KMS-11 (cell line): ENCODE data around the gene CASKIN2.

ENCODE experiments used
- H2AFZ ChIP-seq: fragments of 200-600 bp; sonication (generic); 2 replicates; pipeline ENCODE4 v1.6.1; 2016; ENCODE audit warnings: antibody characterized with exemption, mixed run types, low read depth
- H3K27ac ChIP-seq: fragments of 200-600 bp; sonication (generic); 2 replicates; pipeline ENCODE4 v1.6.1; 2016; ENCODE audit warnings: mild to moderate bottlenecking, mixed run types
- H3K27me3 ChIP-seq: fragments of 200-600 bp; sonication (generic); 2 replicates; pipeline ENCODE4 v1.6.1; 2017; ENCODE audit warnings: mild to moderate bottlenecking, low read depth, mixed run types, moderate library complexity; ENCODE audit not compliant: insufficient read depth
- H3K36me3 ChIP-seq: fragments of 200-600 bp; sonication (generic); 2 replicates; pipeline ENCODE4 v1.6.1; 2017; ENCODE audit warnings: mild to moderate bottlenecking, mixed run types; ENCODE audit not compliant: insufficient read depth
- H3K4me1 ChIP-seq: fragments of 200-600 bp; sonication (generic); 2 replicates; pipeline ENCODE4 v1.6.1; 2016; ENCODE audit warnings: mild to moderate bottlenecking, low read depth, mixed run types; ENCODE audit not compliant: poor library complexity, severe bottlenecking
- H3K4me2 ChIP-seq: fragments of 200-600 bp; sonication (generic); 2 replicates; pipeline ENCODE4 v1.7.0; 2016; ENCODE audit warnings: mild to moderate bottlenecking, mixed run types
- H3K4me3 ChIP-seq: fragments of 200-600 bp; sonication (generic); IDR thresholded peaks from 2 replicates; pipeline ENCODE4 v1.6.1; 2017; ENCODE audit warnings: low read depth, low read length, mixed read lengths; ENCODE audit not compliant: insufficient read depth
- H3K79me2 ChIP-seq: fragments of 200-600 bp; sonication (generic); 2 replicates; pipeline ENCODE4 v1.6.1; 2016; ENCODE audit warnings: low read depth, mixed run types; ENCODE audit not compliant: insufficient read depth
- H3K9ac ChIP-seq: fragments of 200-600 bp; sonication (generic); 2 replicates; pipeline ENCODE4 v1.6.1; 2016; ENCODE audit warnings: mild to moderate bottlenecking, mixed run types
- H4K20me1 ChIP-seq: fragments of 200-600 bp; sonication (generic); 2 replicates; pipeline ENCODE4 v1.6.1; 2016; ENCODE audit warnings: mild to moderate bottlenecking, mixed run types; ENCODE audit not compliant: insufficient read depth
- TF ChIP-seq, protein P1 (sequence below): fragments of 200-600 bp; sonication (generic); conservative IDR thresholded peaks from 2 replicates; pipeline ENCODE4 v1.6.1; 2017; ENCODE audit warnings: low read depth, mild to moderate bottlenecking, antibody characterized with exemption, low read length, moderate library complexity, mixed read lengths

The CASKIN2 gene

DNA sequence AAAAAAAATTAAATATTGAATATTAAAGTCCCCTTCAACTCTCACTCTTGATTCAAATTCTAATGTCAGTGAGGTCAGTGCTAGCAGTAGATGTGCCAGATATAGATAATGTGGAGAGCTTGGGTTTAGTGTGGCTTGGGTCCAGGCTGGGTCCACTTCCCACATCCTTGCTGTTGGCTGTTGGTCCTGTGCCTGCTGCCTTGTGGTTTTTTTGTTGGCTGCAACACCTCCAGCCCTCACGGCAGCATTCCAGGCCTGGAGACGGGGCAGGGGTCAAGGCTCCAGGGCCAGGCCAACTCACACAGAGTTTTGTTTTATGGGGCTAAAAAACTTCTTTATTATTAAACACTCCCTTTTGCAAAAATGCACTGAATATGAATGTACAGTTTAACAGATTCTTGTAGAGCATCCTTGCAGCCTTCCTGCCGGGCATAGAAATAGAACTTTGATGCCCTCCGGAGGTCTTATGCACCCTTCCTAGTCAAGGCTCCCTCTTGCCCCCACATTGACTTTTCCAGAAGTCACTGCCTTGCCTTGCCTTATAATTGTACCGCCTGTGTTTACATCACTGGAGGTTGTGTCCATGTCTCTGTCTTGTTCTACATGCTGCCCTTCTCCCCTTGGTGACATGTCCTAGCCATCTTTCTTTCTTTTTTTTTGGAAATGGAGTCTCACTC is 46.7 kb upstream of the CASKIN2 start:
- no peaks in the 10 kb centered on the region for H3K79me2 ChIP-seq
- no peak overlapping the region for H3K4me2 ChIP-seq
- no peak overlapping the region for H3K9ac ChIP-seq
- H4K20me1 ChIP-seq, result no peaks in the 10 kb centered on the region
- TF ChIP-seq, protein P1, sequence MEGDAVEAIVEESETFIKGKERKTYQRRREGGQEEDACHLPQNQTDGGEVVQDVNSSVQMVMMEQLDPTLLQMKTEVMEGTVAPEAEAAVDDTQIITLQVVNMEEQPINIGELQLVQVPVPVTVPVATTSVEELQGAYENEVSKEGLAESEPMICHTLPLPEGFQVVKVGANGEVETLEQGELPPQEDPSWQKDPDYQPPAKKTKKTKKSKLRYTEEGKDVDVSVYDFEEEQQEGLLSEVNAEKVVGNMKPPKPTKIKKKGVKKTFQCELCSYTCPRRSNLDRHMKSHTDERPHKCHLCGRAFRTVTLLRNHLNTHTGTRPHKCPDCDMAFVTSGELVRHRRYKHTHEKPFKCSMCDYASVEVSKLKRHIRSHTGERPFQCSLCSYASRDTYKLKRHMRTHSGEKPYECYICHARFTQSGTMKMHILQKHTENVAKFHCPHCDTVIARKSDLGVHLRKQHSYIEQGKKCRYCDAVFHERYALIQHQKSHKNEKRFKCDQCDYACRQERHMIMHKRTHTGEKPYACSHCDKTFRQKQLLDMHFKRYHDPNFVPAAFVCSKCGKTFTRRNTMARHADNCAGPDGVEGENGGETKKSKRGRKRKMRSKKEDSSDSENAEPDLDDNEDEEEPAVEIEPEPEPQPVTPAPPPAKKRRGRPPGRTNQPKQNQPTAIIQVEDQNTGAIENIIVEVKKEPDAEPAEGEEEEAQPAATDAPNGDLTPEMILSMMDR, result no peak
- no peak overlapping the region for H3K4me3 ChIP-seq
- no peak overlapping the region for H2AFZ ChIP-seq
- no peaks in the 10 kb centered on the region for H3K36me3 ChIP-seq
- no peaks in the 10 kb centered on the region for H3K27me3 ChIP-seq
- peaks cover 5% of the 10 kb centered on the region for H3K4me1 ChIP-seq
- no peak overlapping the region for H3K27ac ChIP-seq

DNA sequence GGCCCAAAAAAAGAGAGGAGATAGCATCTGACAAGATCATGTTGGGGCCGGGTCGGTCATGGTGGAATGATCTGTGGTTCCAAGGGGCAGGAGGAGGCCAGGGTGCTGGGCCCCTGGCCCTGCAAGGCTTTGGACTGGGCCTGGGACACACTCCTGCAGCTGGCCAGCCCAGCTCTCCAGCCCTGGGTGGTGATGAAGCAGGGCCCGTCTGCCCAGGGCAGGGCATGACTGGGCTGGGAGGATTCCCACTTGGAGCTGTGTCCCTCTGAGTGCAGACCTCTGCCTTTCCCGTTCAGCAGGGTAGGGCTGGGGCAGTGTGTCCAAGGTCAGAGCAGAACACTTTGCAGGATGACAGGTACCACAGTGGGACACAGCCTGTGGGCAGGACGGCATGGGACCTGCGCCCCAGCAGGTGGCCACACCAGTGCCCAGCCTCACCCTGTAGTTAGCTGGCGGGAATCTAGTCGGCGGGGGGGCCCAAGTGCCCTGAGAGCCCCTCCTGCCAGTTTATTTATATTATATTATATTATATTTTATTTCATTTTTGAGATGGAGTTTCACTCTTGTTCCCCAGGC is 44.7 kb upstream of the CASKIN2 start:
- no peaks in the 10 kb centered on the region for H3K4me1 ChIP-seq
- no peak overlapping the region for H3K4me3 ChIP-seq
- no peak overlapping the region for H3K9ac ChIP-seq
- H4K20me1 ChIP-seq, result no peaks in the 10 kb centered on the region
- H2AFZ ChIP-seq, result no peak overlapping the region
- TF ChIP-seq, protein P1, result no peak
- H3K79me2 ChIP-seq, result no peaks in the 10 kb centered on the region
- H3K27ac ChIP-seq, result no peak overlapping the region
- no peak overlapping the region for H3K4me2 ChIP-seq
- no peaks in the 10 kb centered on the region for H3K36me3 ChIP-seq
- no peaks in the 10 kb centered on the region for H3K27me3 ChIP-seq

DNA sequence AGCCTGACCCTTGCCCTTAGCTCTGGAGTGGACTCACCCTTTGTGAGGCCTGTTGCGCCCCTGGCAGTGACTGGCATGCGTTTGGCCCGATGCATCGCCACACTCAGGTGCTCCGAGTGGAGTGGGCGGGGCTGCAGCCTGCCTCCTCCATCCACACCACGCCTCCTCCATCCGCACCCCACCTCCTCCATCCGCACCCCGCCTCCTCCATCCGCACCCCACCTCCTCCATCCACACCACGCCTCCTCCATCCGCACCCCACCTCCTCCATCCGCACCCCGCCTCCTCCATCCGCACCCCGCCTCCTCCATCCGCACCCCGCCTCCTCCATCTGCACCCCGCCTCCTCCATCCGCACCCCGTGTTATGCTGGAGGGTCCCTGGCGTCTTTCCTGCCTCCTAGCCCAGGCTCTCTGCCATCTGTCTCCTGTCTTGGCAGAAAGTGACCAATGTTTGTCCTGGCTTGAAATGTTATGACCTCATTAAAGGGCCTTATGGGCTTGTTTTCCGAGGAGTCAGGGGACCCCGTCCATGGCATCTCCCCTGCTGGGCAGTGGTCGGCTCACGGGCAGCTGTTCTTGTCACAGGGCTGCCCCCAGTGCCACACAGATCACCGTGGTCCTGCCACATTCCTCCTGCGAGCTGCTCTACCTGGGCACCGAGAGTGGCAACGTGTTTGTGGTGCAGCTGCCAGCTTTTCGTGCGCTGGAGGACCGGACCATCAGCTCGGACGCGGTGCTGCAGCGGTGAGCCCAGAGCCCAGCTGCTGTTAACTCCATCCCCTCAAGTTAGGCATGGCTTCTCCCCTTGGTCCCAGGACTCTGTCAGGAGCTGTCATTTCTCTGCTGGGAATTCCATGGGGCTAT is 43.6 kb upstream of the CASKIN2 start:
- Histone ChIP-seq H3K27me3 (no peaks in the 10 kb centered on the region), H4K20me1 (no peaks in the 10 kb centered on the region), H3K9ac (no peak overlapping the region), H3K36me3 (no peaks in the 10 kb centered on the region), H2AFZ (no peak overlapping the region), H3K4me3 (no peak overlapping the region), H3K79me2 (no peaks in the 10 kb centered on the region), H3K27ac (no peak overlapping the region), H3K4me1 (no peaks in the 10 kb centered on the region), H3K4me2 (no peak overlapping the region)
- TF ChIP-seq, protein P1, result no peak

DNA sequence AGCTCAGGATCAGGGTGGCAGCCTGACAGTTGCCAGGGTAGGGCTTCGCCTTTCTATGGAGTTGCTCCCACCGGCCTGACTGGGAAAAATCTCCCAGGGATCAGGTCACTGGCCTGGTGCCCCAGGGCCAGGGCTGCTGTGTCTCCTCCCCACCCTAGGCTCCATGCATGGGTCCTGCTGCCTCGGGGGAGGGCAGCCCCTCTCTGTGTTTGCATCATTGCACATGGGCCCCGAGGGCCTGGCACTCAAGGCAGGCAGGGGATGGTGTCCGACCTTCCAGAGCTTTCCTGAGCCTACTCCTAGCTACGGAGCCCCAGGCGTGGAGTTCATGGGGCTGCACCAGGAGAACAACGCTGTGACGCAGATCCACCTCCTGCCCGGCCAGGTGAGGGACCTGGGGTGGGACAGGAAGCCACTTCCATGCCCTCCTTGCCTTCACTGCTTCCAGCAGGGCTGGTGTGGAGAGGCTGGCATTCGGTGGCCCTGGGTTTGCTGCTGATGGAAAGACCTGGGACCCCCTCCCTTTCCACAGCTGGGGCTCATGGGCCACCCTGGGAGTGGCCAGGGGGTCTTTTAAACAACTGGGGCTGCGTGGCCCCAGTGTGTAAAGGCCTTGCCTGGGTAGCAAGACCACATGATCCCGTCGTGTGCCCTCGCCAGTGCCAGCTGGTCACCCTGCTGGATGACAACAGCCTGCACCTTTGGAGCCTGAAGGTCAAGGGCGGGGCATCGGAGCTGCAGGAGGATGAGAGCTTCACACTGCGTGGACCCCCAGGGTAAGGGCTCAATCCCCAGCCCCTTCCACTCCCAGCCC is 42.7 kb upstream of the CASKIN2 start:
- Histone ChIP-seq H3K79me2 (no peaks in the 10 kb centered on the region), H3K4me2 (no peak overlapping the region), H4K20me1 (no peaks in the 10 kb centered on the region), H3K4me1 (no peaks in the 10 kb centered on the region), H3K4me3 (no peak overlapping the region), H3K27ac (no peak overlapping the region), H3K9ac (no peak overlapping the region), H2AFZ (no peak overlapping the region), H3K36me3 (no peaks in the 10 kb centered on the region), H3K27me3 (no peaks in the 10 kb centered on the region)
- TF ChIP-seq, protein P1, result no peak
